ENCODE data around the gene GSG1L.

DNA sequence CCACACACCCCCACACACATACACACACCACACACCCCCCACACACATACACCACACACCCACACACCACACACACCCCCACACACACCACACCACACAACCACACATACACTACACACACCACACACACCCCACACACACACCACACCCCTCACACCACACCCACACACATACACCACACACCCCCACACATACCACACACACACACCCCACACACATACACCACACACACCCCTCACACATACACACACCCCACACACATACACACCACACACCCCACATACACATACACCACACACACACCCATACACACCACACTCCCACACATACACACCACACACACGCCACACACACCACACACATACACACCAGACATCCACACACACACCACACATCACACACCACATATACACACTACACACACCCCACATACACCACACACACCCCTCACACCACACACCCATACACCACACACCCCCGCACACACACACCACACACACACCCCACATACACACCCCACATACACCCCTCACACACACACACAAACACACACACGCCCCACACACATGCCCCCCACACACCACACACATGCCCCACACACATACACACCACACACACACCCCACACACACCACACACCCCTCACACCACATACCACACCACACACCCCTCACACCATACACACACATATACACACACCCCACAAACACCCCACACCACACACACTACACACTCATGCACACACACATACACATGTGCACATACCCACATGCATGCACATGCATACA, 25.9 kb upstream of the GSG1L start:
- no peak for TF ChIP-seq POLR2A (IDR thresholded peaks at IDR 0.05; ENCODE audit: extremely low read depth, insufficient read length)
- TF ChIP-seq, protein P1, sequence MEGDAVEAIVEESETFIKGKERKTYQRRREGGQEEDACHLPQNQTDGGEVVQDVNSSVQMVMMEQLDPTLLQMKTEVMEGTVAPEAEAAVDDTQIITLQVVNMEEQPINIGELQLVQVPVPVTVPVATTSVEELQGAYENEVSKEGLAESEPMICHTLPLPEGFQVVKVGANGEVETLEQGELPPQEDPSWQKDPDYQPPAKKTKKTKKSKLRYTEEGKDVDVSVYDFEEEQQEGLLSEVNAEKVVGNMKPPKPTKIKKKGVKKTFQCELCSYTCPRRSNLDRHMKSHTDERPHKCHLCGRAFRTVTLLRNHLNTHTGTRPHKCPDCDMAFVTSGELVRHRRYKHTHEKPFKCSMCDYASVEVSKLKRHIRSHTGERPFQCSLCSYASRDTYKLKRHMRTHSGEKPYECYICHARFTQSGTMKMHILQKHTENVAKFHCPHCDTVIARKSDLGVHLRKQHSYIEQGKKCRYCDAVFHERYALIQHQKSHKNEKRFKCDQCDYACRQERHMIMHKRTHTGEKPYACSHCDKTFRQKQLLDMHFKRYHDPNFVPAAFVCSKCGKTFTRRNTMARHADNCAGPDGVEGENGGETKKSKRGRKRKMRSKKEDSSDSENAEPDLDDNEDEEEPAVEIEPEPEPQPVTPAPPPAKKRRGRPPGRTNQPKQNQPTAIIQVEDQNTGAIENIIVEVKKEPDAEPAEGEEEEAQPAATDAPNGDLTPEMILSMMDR (IDR thresholded peaks at IDR 0.05; ENCODE audit: low read depth, low read length) = no peak

Measured in NB4 (cell line).